GM23338 (cell line): ENCODE results near the gene OXLD1. TPM values are rescaled to one million over a fixed set of nuclear protein-coding genes. Genes with fewer than 3 reads are reported as not detected.

ENCODE experiments used
- ATAC-seq: fragments of 200-7000 bp; cut with Tn5 transposase; 3 replicates; pipeline ENCODE4 v1.9.1; 2020
- DNase-seq: peaks from one replicate; pipeline ENCODE4 v3.0.0-alpha.2; 2015; ENCODE audit warnings: low spot score
- H2AFZ ChIP-seq: fragments of 200-600 bp; sonication (generic); 2 replicates; pipeline ENCODE4 v1.8.0; 2016; ENCODE audit warnings: antibody characterized with exemption, mild to moderate bottlenecking, moderate library complexity
- H3F3A ChIP-seq: fragments of 200-600 bp; sonication (generic); replicated peaks from 2 replicates; pipeline ENCODE4 v1.8.0; 2017; ENCODE audit warnings: antibody characterized with exemption, mixed run types, low read depth
- H3K27ac ChIP-seq: fragments of 200-600 bp; sonication (generic); 2 replicates; pipeline ENCODE4 v1.6.1; 2016; ENCODE audit warnings: low read depth
- H3K27me3 ChIP-seq: fragments of 200-600 bp; sonication (generic); 2 replicates; pipeline ENCODE4 v1.8.0; 2016; ENCODE audit warnings: mild to moderate bottlenecking, mixed run types, moderate library complexity; ENCODE audit not compliant: insufficient read depth
- H3K36me3 ChIP-seq: fragments of 200-600 bp; sonication (generic); 2 replicates; pipeline ENCODE4 v1.8.0; 2016; ENCODE audit warnings: mild to moderate bottlenecking; ENCODE audit not compliant: insufficient read depth
- H3K4me1 ChIP-seq: fragments of 200-600 bp; sonication (generic); 2 replicates; pipeline ENCODE4 v1.8.0; 2016; ENCODE audit warnings: mild to moderate bottlenecking, moderate library complexity; ENCODE audit not compliant: insufficient read depth
- H3K4me2 ChIP-seq: fragments of 200-600 bp; sonication (generic); 2 replicates; pipeline ENCODE4 v1.7.1; 2017; ENCODE audit warnings: mixed run types
- H3K4me3 ChIP-seq: fragments of 200-600 bp; sonication (generic); 2 replicates; pipeline ENCODE4 v1.6.1; 2016; ENCODE audit warnings: mixed run types
- H3K79me2 ChIP-seq: fragments of 200-600 bp; sonication (generic); replicated peaks from 2 replicates; pipeline ENCODE4 v1.8.0; 2017; ENCODE audit warnings: mild to moderate bottlenecking; ENCODE audit not compliant: insufficient read depth
- H3K9me2 ChIP-seq: fragments of 200-600 bp; sonication (generic); 2 replicates; pipeline ENCODE4 v1.8.0; 2017; ENCODE audit not compliant: insufficient read depth
- H4K20me1 ChIP-seq: fragments of 200-600 bp; sonication (generic); replicated peaks from 2 replicates; pipeline ENCODE4 v1.8.0; 2017; ENCODE audit warnings: mild to moderate bottlenecking; ENCODE audit not compliant: insufficient read depth
- H3K27ac Mint-ChIP-seq: 2 replicates; pipeline ENCODE4 v1.8.0; 2020; ENCODE audit warnings: inconsistent platforms, mild to moderate bottlenecking, moderate library complexity, mixed read lengths
- H3K27me3 Mint-ChIP-seq: 3 replicates; pipeline ENCODE4 v1.8.0; 2022; ENCODE audit warnings: low read depth, mild to moderate bottlenecking, moderate library complexity, mixed read lengths, inconsistent platforms; ENCODE audit not compliant: insufficient read depth, poor library complexity
- H3K36me3 Mint-ChIP-seq: 3 replicates; pipeline ENCODE4 v1.8.0; 2021; ENCODE audit warnings: low read depth, mild to moderate bottlenecking, inconsistent platforms, moderate library complexity, mixed read lengths
- H3K4me1 Mint-ChIP-seq: 3 replicates; pipeline ENCODE4 v1.8.0; 2020; ENCODE audit warnings: mild to moderate bottlenecking, inconsistent platforms, mixed read lengths
- H3K4me3 Mint-ChIP-seq: 3 replicates; pipeline ENCODE4 v1.8.0; 2021; ENCODE audit warnings: moderate library complexity, mild to moderate bottlenecking, inconsistent platforms, mixed read lengths
- H3K9me3 Mint-ChIP-seq: 3 replicates; pipeline ENCODE4 v1.8.0; 2020; ENCODE audit warnings: moderate library complexity, mild to moderate bottlenecking, inconsistent platforms, mixed read lengths
- CREB1 ChIP-seq: fragments of 250-450 bp; sonication (Bioruptor Pico); IDR thresholded peaks from 2 replicates; pipeline ENCODE4 v1.5.0; 2020; ENCODE audit warnings: low read depth, mild to moderate bottlenecking, moderate library complexity
- CTCF ChIP-seq, 2 experiments: fragments of 200-600 bp in 1 of 2; sonication (generic) in 1 of 2; conservative IDR thresholded peaks; 2 replicates each; pipeline versions ENCODE4 v1.5.1 to v1.6.1; 2016 to 2017; ENCODE audit warnings: antibody characterized with exemption in 2 of 2, low read depth in 2 of 2, mild to moderate bottlenecking in 2 of 2, moderate library complexity in 1 of 2
- ETS1 ChIP-seq: IDR thresholded peaks from 2 replicates; pipeline ENCODE4 v1.6.1; 2016; ENCODE audit warnings: antibody characterized with exemption
- EZH2 ChIP-seq: fragments of 200-600 bp; sonication (generic); IDR thresholded peaks from one replicate; pipeline ENCODE4 v1.8.0; 2017; ENCODE audit warnings: antibody characterized with exemption, mild to moderate bottlenecking, low read depth; ENCODE audit not compliant: unreplicated experiment
- EZH2phosphoT487 ChIP-seq: fragments of 200-600 bp; sonication (generic); IDR thresholded peaks from one replicate; pipeline ENCODE4 v1.8.1; 2018; ENCODE audit warnings: antibody characterized with exemption; ENCODE audit not compliant: unreplicated experiment
- JUNB ChIP-seq: IDR thresholded peaks from one replicate; pipeline ENCODE4 v1.6.1; 2016; ENCODE audit warnings: antibody characterized with exemption; ENCODE audit not compliant: unreplicated experiment
- NANOG ChIP-seq: IDR thresholded peaks from 2 replicates; pipeline ENCODE4 v1.6.1; 2016; ENCODE audit warnings: antibody characterized with exemption, borderline replicate concordance
- POLR2AphosphoS5 ChIP-seq: IDR thresholded peaks from 2 replicates; pipeline ENCODE4 v1.6.1; 2016; ENCODE audit warnings: antibody characterized with exemption, low read depth
- REST ChIP-seq: IDR thresholded peaks from one replicate; pipeline ENCODE4 v1.6.1; 2018; ENCODE audit warnings: antibody characterized with exemption; ENCODE audit not compliant: unreplicated experiment
- STAT1 ChIP-seq: IDR thresholded peaks from one replicate; pipeline ENCODE4 v1.6.1; 2016; ENCODE audit warnings: antibody characterized with exemption; ENCODE audit not compliant: unreplicated experiment
- ZNF114 ChIP-seq: fragments of 250-450 bp; sonication (Bioruptor Pico); IDR thresholded peaks from 2 replicates; pipeline ENCODE4 v1.5.0; 2020; ENCODE audit warnings: mild to moderate bottlenecking, moderate library complexity
- ZNF331 ChIP-seq: fragments of 250-450 bp; sonication (Bioruptor Pico); IDR thresholded peaks from 2 replicates; pipeline ENCODE4 v1.5.0; 2020; ENCODE audit warnings: low read depth, mild to moderate bottlenecking, moderate library complexity
- ZNF462 ChIP-seq: fragments of 250-450 bp; sonication (Bioruptor Pico); IDR thresholded peaks from 2 replicates; pipeline ENCODE4 v1.5.0; 2020; ENCODE audit warnings: mild to moderate bottlenecking, moderate library complexity
- polyA plus RNA-seq: library from polyadenylated mRNA; unstranded; fragments of >200 nt; fragmentation: Nextera tagmentation; extraction: Ambion mirVana; gene quantifications from 2 replicates; pipeline ENCODE4 v1.2.1, GENCODE V29; 2016
- total RNA-seq: library from RNA; depleted of rRNA; stranded (reverse); fragments of >200 nt; shearing (Covaris generic); gene quantifications from 2 replicates; pipeline ENCODE4 v1.2.3, GENCODE V29; 2014

OXLD1 gene
- total and polyA plus RNA-seq, 2 experiments from 2014 or later, result 46.0 to 64.9 TPM

GRCh38 chr17:81662002-81662401 lies 4.4 kb downstream of the OXLD1 start:
- no peaks in the 10 kb centered on the region for H3K9me3 Mint-ChIP-seq
- H3K27me3 ChIP-seq, result no peaks in the 10 kb centered on the region
- H3K4me3 Mint-ChIP-seq, result no peak overlapping the region
- no peak overlapping the region for H3K4me2 ChIP-seq
- H3K36me3 Mint-ChIP-seq, result peaks cover 19% of the 10 kb centered on the region
- peaks cover 12% of the 10 kb centered on the region for H3K27me3 Mint-ChIP-seq
- H2AFZ ChIP-seq, result no peak overlapping the region
- H3K4me1 ChIP-seq, result peaks cover 11% of the 10 kb centered on the region
- TF ChIP-seq EZH2phosphoT487 (no peak), ZNF331 (CRISPR knock-in tag) (no peak), ZNF462 (CRISPR knock-in tag) (no peak), POLR2AphosphoS5 (no peak), NANOG (no peak), REST (no peak), JUNB (no peak), CREB1 (CRISPR knock-in tag) (no peak), EZH2 (no peak), ZNF114 (no peak), STAT1 (no peak), ETS1 (no peak), CTCF (conservative IDR thresholded peaks at IDR 0.05; ENCODE audit: low read depth in 2 of 2) (no peak)
- no peaks in the 10 kb centered on the region for H3K36me3 ChIP-seq
- no peak overlapping the region for H3K4me3 ChIP-seq
- no peak for DNase-seq
- no peak for ATAC-seq
- H3K9me2 ChIP-seq, result no peaks in the 10 kb centered on the region
- no peak overlapping the region for H3K27ac ChIP-seq
- H3K4me1 Mint-ChIP-seq, result peaks cover 13% of the 10 kb centered on the region; the same call in 2 of the 3 replicates
- no peak overlapping the region for H3K27ac Mint-ChIP-seq
- peaks cover 12% of the 10 kb centered on the region; the same call in 1 of the 2 replicates for H3F3A ChIP-seq
- no peaks in the 10 kb centered on the region for H4K20me1 ChIP-seq
- H3K79me2 ChIP-seq, result peaks cover 13% of the 10 kb centered on the region
